Loucy (cell line): ENCODE results near the gene MAP4K5.

Source experiments
- H2AFZ ChIP-seq: fragments of 200-600 bp; sonication (generic); 2 replicates; pipeline ENCODE4 v1.6.0; 2016; ENCODE audit warnings: antibody characterized with exemption, mild to moderate bottlenecking, low read length, moderate library complexity
- H3F3A ChIP-seq: fragments of 200-600 bp; 2 replicates; pipeline ENCODE4 v1.6.0; 2016; ENCODE audit warnings: antibody characterized with exemption, low read depth, mild to moderate bottlenecking
- H3K27me3 ChIP-seq: fragments of 200-600 bp; sonication (generic); 2 replicates; pipeline ENCODE4 v1.6.1; 2014; ENCODE audit warnings: low read length, mild to moderate bottlenecking; ENCODE audit not compliant: insufficient read depth, poor library complexity, severe bottlenecking
- H3K36me3 ChIP-seq: fragments of 200-600 bp; sonication (generic); 2 replicates; pipeline ENCODE4 v1.6.1; 2016; ENCODE audit warnings: low read length; ENCODE audit not compliant: insufficient read depth
- H3K4me1 ChIP-seq: fragments of 200-600 bp; sonication (generic); 2 replicates; pipeline ENCODE4 v1.5.1; 2014; ENCODE audit warnings: low read length, mild to moderate bottlenecking; ENCODE audit not compliant: insufficient read depth, poor library complexity, severe bottlenecking
- H3K4me2 ChIP-seq: fragments of 200-600 bp; sonication (generic); 2 replicates; pipeline ENCODE4 v1.6.0; 2014; ENCODE audit warnings: antibody characterized with exemption, low read length, low read depth, mild to moderate bottlenecking; ENCODE audit not compliant: poor library complexity, severe bottlenecking
- H3K4me3 ChIP-seq: fragments of 200-600 bp; sonication (generic); 2 replicates; pipeline ENCODE4 v1.5.1; 2014; ENCODE audit warnings: low read length, mild to moderate bottlenecking, mixed read lengths; ENCODE audit not compliant: poor library complexity, severe bottlenecking
- H3K79me2 ChIP-seq: fragments of 200-600 bp; sonication (generic); 2 replicates; pipeline ENCODE4 v1.6.1; 2014; ENCODE audit warnings: low read length; ENCODE audit not compliant: insufficient read depth
- H3K9ac ChIP-seq: fragments of 200-600 bp; sonication (generic); 2 replicates; pipeline ENCODE4 v1.6.0; 2014; ENCODE audit warnings: mild to moderate bottlenecking, low read depth, low read length, moderate library complexity; ENCODE audit not compliant: poor library complexity, severe bottlenecking
- H3K9me2 ChIP-seq: fragments of 200-600 bp; sonication (generic); replicated peaks from 2 replicates; pipeline ENCODE4 v1.6.1; 2016; ENCODE audit warnings: low read depth, low read length, mixed read lengths
- H3K9me3 ChIP-seq: fragments of 200-600 bp; sonication (generic); 2 replicates; pipeline ENCODE4 v1.6.1; 2014; ENCODE audit warnings: mild to moderate bottlenecking, antibody characterized with exemption, low read length, low read depth; ENCODE audit not compliant: insufficient read depth
- H4K20me1 ChIP-seq: fragments of 200-600 bp; sonication (generic); 2 replicates; pipeline ENCODE4 v1.6.0; 2014; ENCODE audit warnings: antibody characterized with exemption, low read length, mild to moderate bottlenecking; ENCODE audit not compliant: insufficient read depth, poor library complexity, severe bottlenecking
- EZH2phosphoT487 ChIP-seq: fragments of 200-600 bp; IDR thresholded peaks from 2 replicates; pipeline ENCODE4 v1.6.1; 2018; ENCODE audit warnings: antibody characterized with exemption, mild to moderate bottlenecking, moderate library complexity, borderline replicate concordance
- TF ChIP-seq, protein P1 (sequence below): fragments of 200-600 bp; sonication (generic); conservative IDR thresholded peaks from 2 replicates; pipeline ENCODE4 v1.5.1; 2014; ENCODE audit warnings: mild to moderate bottlenecking, antibody characterized with exemption, low read length

MAP4K5 gene

DNA sequence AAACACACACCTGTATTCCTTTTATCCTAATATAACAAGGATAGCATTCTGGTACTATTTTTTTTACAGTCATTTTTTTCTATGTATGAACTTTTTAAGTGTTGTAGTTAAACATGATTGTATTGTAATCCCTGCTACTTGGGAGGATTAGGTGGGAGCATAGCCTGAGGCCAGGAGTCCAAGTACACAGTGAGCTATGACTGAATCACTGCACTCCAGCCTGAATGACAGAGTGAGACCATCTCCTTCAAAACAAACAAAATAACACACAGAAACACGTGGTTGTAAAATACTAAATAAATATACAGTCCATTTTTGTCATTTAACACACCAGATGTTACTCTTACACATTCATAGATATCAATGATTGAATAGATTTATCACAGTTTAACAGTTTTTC, 56.9 kb downstream of the MAP4K5 start:
- no peaks in the 10 kb centered on the region for H3K4me1 ChIP-seq

DNA sequence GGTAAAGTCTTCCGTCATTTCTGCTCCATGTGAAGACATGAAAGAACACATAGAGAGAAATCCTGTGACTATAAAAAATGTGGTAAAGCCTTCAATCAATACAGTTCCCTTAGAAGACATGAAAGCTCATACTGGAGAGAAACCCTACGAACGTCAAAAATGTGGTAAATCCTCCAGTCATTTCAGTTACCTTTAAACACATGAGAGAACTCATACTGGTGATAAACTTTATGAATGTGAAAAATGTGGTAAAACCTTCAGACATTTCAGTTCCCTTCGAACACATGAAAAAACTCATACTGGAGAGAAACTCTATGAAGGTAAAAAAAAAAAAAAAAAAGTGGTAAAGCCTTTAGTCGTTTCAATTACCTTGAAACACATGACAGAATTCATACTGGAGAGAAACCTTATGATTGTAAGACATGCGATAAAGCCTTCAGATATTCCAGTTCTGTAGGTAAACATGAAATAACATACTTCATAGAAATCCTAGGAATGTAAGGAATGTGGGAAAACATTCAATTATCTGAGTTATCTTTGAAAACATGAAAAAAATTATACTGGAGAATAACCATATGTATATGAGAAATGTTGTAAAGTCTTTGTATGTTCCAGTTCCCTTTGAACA, 60.4 kb downstream of the MAP4K5 start:
- Histone ChIP-seq H3K27me3 (no peaks in the 10 kb centered on the region), H2AFZ (no peak overlapping the region), H3K4me2 (no peak overlapping the region), H3K9me3 (peaks cover 22% of the 10 kb centered on the region), H3F3A (no peaks in the 10 kb centered on the region), H3K4me3 (no peak overlapping the region), H4K20me1 (no peaks in the 10 kb centered on the region), H3K9ac (no peak overlapping the region), H3K9me2 (no peaks in the 10 kb centered on the region), H3K36me3 (peaks cover 82% of the 10 kb centered on the region), H3K4me1 (peaks cover 10% of the 10 kb centered on the region), H3K79me2 (no peaks in the 10 kb centered on the region)
- TF ChIP-seq, protein P1, sequence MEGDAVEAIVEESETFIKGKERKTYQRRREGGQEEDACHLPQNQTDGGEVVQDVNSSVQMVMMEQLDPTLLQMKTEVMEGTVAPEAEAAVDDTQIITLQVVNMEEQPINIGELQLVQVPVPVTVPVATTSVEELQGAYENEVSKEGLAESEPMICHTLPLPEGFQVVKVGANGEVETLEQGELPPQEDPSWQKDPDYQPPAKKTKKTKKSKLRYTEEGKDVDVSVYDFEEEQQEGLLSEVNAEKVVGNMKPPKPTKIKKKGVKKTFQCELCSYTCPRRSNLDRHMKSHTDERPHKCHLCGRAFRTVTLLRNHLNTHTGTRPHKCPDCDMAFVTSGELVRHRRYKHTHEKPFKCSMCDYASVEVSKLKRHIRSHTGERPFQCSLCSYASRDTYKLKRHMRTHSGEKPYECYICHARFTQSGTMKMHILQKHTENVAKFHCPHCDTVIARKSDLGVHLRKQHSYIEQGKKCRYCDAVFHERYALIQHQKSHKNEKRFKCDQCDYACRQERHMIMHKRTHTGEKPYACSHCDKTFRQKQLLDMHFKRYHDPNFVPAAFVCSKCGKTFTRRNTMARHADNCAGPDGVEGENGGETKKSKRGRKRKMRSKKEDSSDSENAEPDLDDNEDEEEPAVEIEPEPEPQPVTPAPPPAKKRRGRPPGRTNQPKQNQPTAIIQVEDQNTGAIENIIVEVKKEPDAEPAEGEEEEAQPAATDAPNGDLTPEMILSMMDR: no peak
- no peak for TF ChIP-seq EZH2phosphoT487

More for the DNA sequence above, 56.9 kb downstream of the MAP4K5 start:
- H3F3A ChIP-seq: no peaks in the 10 kb centered on the region
- H4K20me1 ChIP-seq: no peaks in the 10 kb centered on the region
- H3K79me2 ChIP-seq: no peaks in the 10 kb centered on the region
- no peak for TF ChIP-seq EZH2phosphoT487
- TF ChIP-seq, protein P1: no peak
- no peaks in the 10 kb centered on the region for H3K27me3 ChIP-seq
- no peaks in the 10 kb centered on the region for H3K9me2 ChIP-seq
- peaks cover 22% of the 10 kb centered on the region for H3K9me3 ChIP-seq
- H3K36me3 ChIP-seq: peaks cover 71% of the 10 kb centered on the region
- no peak overlapping the region for H3K4me2 ChIP-seq
- H3K9ac ChIP-seq: no peak overlapping the region
- no peak overlapping the region for H2AFZ ChIP-seq
- no peak overlapping the region for H3K4me3 ChIP-seq

DNA sequence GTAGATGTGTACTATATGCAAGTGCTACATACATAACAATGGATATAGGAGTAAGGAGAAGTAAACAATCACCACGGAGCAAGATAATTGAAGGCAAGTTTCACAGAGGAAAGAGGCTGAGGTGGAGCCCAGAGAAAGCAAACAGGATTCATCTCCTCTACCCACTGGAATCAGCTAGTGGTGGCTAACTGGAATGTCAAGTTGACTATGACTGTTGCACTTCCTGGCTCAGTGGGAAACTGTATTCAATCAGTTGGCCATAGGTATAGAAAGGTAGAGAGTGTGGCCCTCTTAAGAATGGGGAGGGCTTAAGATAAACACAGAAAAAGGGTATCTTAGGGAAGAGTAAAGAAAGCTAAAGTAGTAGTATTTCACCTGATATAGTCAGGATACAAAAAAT, 62.4 kb downstream of the MAP4K5 start:
- Histone ChIP-seq H3K9me3 (peaks cover 22% of the 10 kb centered on the region), H3K9ac (no peak overlapping the region), H3K4me3 (no peak overlapping the region), H3K27me3 (no peaks in the 10 kb centered on the region), H3F3A (no peaks in the 10 kb centered on the region), H3K4me1 (peaks cover 10% of the 10 kb centered on the region), H3K79me2 (no peaks in the 10 kb centered on the region), H3K9me2 (no peaks in the 10 kb centered on the region), H3K36me3 (peaks cover 84% of the 10 kb centered on the region), H3K4me2 (no peak overlapping the region), H4K20me1 (no peaks in the 10 kb centered on the region), H2AFZ (no peak overlapping the region)
- TF ChIP-seq, protein P1: no peak
- TF ChIP-seq EZH2phosphoT487: no peak
